Stomach (tissue), 9 donors: Measurements from ENCODE around the gene FRMD4B. TPM values are rescaled to one million over a fixed set of nuclear protein-coding genes. Genes with fewer than 3 reads are reported as not detected.
A peak's percentile ranks its signal among the peaks of the same experiment; 100 is the strongest.

Experiments used
- DNase-seq, 2 donors: peaks; one replicate each; pipeline versions ENCODE4 v3.0.0 to v3.0.0-alpha.2; 2013 to 2019
- H3K27ac ChIP-seq, 5 donors: fragments of 200-600 bp in 4 of 5; sonication (generic) in 4 of 5; one replicate each; pipeline ENCODE4 v1.5.1; 2013 to 2019; ENCODE audit warnings: mild to moderate bottlenecking in 1 of 5, moderate library complexity in 1 of 5
- H3K27me3 ChIP-seq, 3 donors: fragments of 200-600 bp; sonication (generic); one replicate each; pipeline ENCODE4 v1.5.1; 2017 to 2019; ENCODE audit warnings: mixed run types in 1 of 3
- H3K36me3 ChIP-seq, 4 donors: fragments of 200-600 bp; sonication (generic); 1 replicate in 3 of 4; 2 replicates in 1 of 4; pipeline ENCODE4 v1.5.1; 2016 to 2019
- H3K4me1 ChIP-seq, 4 donors: fragments of 200-600 bp; sonication (generic); one replicate each; pipeline ENCODE4 v1.5.1; 2016 to 2019
- H3K4me3 ChIP-seq, 4 donors: fragments of 200-600 bp; sonication (generic) in 3 of 4; one replicate each; pipeline ENCODE4 v1.5.1; 2016 to 2019; ENCODE audit warnings: mild to moderate bottlenecking in 1 of 4
- H3K9me3 ChIP-seq, 4 donors: fragments of 200-600 bp; sonication (generic); one replicate each; pipeline ENCODE4 v1.5.1; 2016 to 2019
- CTCF ChIP-seq, 7 experiments: fragments of 450-650 bp in 4 of 7; fragments of 200-600 bp in 3 of 7; sonication (generic) in 3 of 7; IDR thresholded peaks; one replicate each; pipeline ENCODE4 v1.5.1; 2016 to 2019; ENCODE audit warnings: antibody characterized with exemption in 7 of 7, control low read depth in 2 of 7, mild to moderate bottlenecking in 1 of 7
- EP300 ChIP-seq: sonication (generic); formaldehyde crosslinking; IDR thresholded peaks from one replicate; pipeline ENCODE4 v1.6.1; 2017; ENCODE audit warnings: antibody characterized with exemption
- POLR2A ChIP-seq, 4 donors: fragments of 450-650 bp; IDR thresholded peaks; one replicate each; pipeline ENCODE4 v1.6.1; 2016; ENCODE audit warnings: antibody characterized with exemption in 4 of 4, control low read depth in 2 of 4, mild to moderate bottlenecking in 1 of 4, moderate library complexity in 1 of 4
- POLR2AphosphoS5 ChIP-seq, 3 donors: sonication (generic); formaldehyde crosslinking; IDR thresholded peaks; one replicate each; pipeline ENCODE4 v1.6.1; 2016; ENCODE audit warnings: antibody characterized with exemption in 3 of 3
- WGBS, 5 donors: extraction: QIAGEN DNeasy Blood & Tissue Kit in 3 of 5; methylation state at CpG; one replicate each; pipeline versions ENCODE4 v1.1.5 to v1.1.7; 2013 to 2018; 5-methylcytosine and 5-hydroxymethylcytosine counted together
- intact Hi-C: fragments of 100-400 bp; cut with DNase I; formaldehyde crosslinking; loops from one replicate; pipeline ENCODE4 v1.15.1; 2023; ENCODE audit warnings: low total_unique reads
- polyA plus RNA-seq, 3 donors: library from polyadenylated mRNA; stranded (reverse); fragments of 200-250 nt; gene quantifications; one replicate each; pipeline ENCODE4 v1.2.3, GENCODE V29; 2013
- total RNA-seq, 5 donors: library from RNA; depleted of rRNA; stranded (reverse); fragments of >200 nt; gene quantifications; one replicate each; pipeline versions ENCODE4 v1.1.0 to v1.2.3, GENCODE V29; 2014 to 2016
- donor health status: healthy with polysubstance abuse.
- donor health status: Bipolar disorder and iron deficiency.
- donor health status: healthy.

The FRMD4B gene
- total and polyA plus RNA-seq, 8 donors = 5.2 to 35.6 (median 21.0) TPM

GRCh38 chr3:69330891-69331400, 54.9 kb downstream of the FRMD4B start:
- peak in 1 of 2 donors; percentile 55 for DNase-seq

GRCh38 chr3:69329892-69330291, 56.0 kb downstream of the FRMD4B start:
- DNase-seq = no peak
- Histone ChIP-seq H3K27ac (no peak overlapping the region), H3K27me3 (peaks cover 0 to 4% (median 0%) of the 10 kb centered on the region in 3 donors), H3K4me3 (no peak overlapping the region), H3K4me1 (peaks cover 0 to 8% (median 3%) of the 10 kb centered on the region in 4 donors), H3K36me3 (no peaks in the 10 kb centered on the region), H3K9me3 (no peaks in the 10 kb centered on the region)
- WGBS, 5 donors = 74 to 85% (median 77%) methylated on average over 1 of the region's 1 CpG
- TF ChIP-seq POLR2A (IDR thresholded peaks at IDR 0.05) (no peak), CTCF (IDR thresholded peaks at IDR 0.05) (no peak), EP300 (no peak), POLR2AphosphoS5 (IDR thresholded peaks at IDR 0.05) (no peak)
- intact Hi-C loops = no loop called here

More at GRCh38 chr3:69330891-69331400, 54.9 kb downstream of the FRMD4B start:
- intact Hi-C loops = no loop called here
- Histone ChIP-seq H3K4me1 (peaks cover 0 to 8% (median 3%) of the 10 kb centered on the region in 4 donors), H3K36me3 (no peaks in the 10 kb centered on the region), H3K27me3 (peaks cover 0 to 4% (median 0%) of the 10 kb centered on the region in 3 donors), H3K9me3 (no peaks in the 10 kb centered on the region), H3K27ac (peak overlapping the region in 3 of 5 donors; percentile 20 to 44 (median 31)), H3K4me3 (no peak overlapping the region)
- TF ChIP-seq EP300 (no peak), POLR2A (IDR thresholded peaks at IDR 0.05) (no peak), POLR2AphosphoS5 (IDR thresholded peaks at IDR 0.05) (no peak), CTCF (IDR thresholded peaks at IDR 0.05) (no peak)
- 58 to 67% (median 62%) methylated on average over 10 of the region's 10 CpGs for WGBS, 5 donors

GRCh38 chr3:69328963-69329302, 57.0 kb downstream of the FRMD4B start:
- Histone ChIP-seq H3K9me3 (no peaks in the 10 kb centered on the region), H3K4me3 (no peak overlapping the region), H3K27me3 (peaks cover 0 to 1% (median 0%) of the 10 kb centered on the region in 3 donors), H3K4me1 (peaks cover 0 to 8% (median 6%) of the 10 kb centered on the region in 4 donors), H3K27ac (peak overlapping the region in 2 of 5 donors; percentile 5 to 22), H3K36me3 (no peaks in the 10 kb centered on the region)
- WGBS, 5 donors = 43 to 60% (median 54%) methylated on average over 3 of the region's 3 CpGs
- TF ChIP-seq POLR2A (IDR thresholded peaks at IDR 0.05) = no peak
- TF ChIP-seq POLR2AphosphoS5 (IDR thresholded peaks at IDR 0.05) = no peak
- no peak for TF ChIP-seq CTCF (IDR thresholded peaks at IDR 0.05)
- TF ChIP-seq EP300 = no peak
- intact Hi-C loops = no loop called here
- DNase-seq = no peak

- no peak for DNase-seq
- Histone ChIP-seq H3K27me3 (no peaks in the 10 kb centered on the region), H3K4me3 (no peak overlapping the region), H3K36me3 (no peaks in the 10 kb centered on the region), H3K4me1 (peaks cover 0 to 8% (median 7%) of the 10 kb centered on the region in 4 donors), H3K9me3 (no peaks in the 10 kb centered on the region), H3K27ac (peak overlapping the region in 2 of 5 donors; percentile 5 to 22)
- intact Hi-C loops = no loop called here
- 81 to 87% (median 83%) methylated on average over 4 of the region's 4 CpGs for whole genome bisulfite sequencing, 5 donors
- TF ChIP-seq POLR2A (IDR thresholded peaks at IDR 0.05) = no peak
- TF ChIP-seq POLR2AphosphoS5 (IDR thresholded peaks at IDR 0.05) = no peak
- TF ChIP-seq CTCF (IDR thresholded peaks at IDR 0.05) = no peak
These were observed 57.6 kb downstream of the FRMD4B start for GRCh38 chr3:69328103-69328962.
